ENCODE results near the gene ITGA2. TPM values are rescaled to one million over a fixed set of nuclear protein-coding genes. Genes with fewer than 3 reads are reported as not detected.

The ITGA2 gene
- total and polyA plus RNA-seq, 9 of the 15 experiments (the other 6 are each of a cell fraction or from before 2014, with no cell fraction given) = 0.01 to 0.09 (median 0.03) TPM; not detected in 5

DNA sequence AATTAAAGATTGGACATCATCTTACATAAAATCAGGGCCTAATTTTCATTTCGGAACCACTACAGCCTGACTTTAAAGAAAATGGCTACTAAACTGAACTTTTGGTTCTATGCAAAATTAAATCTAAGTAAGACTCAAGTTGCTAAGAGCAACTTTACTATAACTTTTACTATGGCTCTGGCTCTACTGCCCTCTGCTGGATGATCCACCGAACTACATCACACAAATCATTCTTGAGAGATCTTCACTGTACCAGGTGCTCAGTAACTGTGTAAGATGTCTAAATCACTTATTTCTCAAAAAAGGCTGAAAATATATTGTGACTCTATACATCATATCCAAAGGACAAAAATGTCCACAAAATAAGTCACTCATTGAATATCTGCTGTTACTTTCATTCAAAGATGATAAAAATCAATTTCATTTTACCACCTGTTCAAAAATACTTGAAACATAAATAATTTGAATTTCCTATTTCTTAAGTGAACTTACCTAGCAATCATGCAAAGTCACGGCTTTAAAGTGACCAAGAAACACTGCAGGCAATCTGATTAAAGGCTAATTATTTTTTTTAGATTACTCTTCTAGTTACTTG lies 106.9 kb downstream of the ITGA2 start:
- Histone ChIP-seq H2AFZ (ENCODE audit: low read depth, low read length) (no peak overlapping the region), H4K20me1 (replicated peaks; ENCODE audit: control insufficient read depth, insufficient read depth, low read length) (no peaks in the 10 kb centered on the region), H3K9me3 (replicated peaks; ENCODE audit: control insufficient read depth, insufficient read depth, low read depth, low read length) (no peaks in the 10 kb centered on the region), H3K9me1 (ENCODE audit: control insufficient read depth, insufficient read depth, low read length) (no peaks in the 10 kb centered on the region), H3K4me3 (no peak overlapping the region), H3K9ac (ENCODE audit: insufficient read depth in 1 of 2, low read depth in 2 of 2, low read length in 2 of 2) (no peak overlapping the region), H3K27ac (ENCODE audit: extremely low read depth, low read depth, low read length) (no peak overlapping the region), H3K4me1 (replicated peaks in 1 of 2; ENCODE audit: control insufficient read depth in 2 of 2, insufficient read depth in 2 of 2, low read length in 2 of 2) (no peaks in the 10 kb centered on the region), H3K79me2 (ENCODE audit: control insufficient read depth, insufficient read depth, low read length) (no peaks in the 10 kb centered on the region), H3K27me3 (ENCODE audit: control insufficient read depth in 2 of 2, insufficient read depth in 2 of 2, low read length in 2 of 2) (no peaks in the 10 kb centered on the region), H3K36me3 (ENCODE audit: control insufficient read depth, insufficient read depth, low read length) (peaks cover 30% of the 10 kb centered on the region; the same call in 2 of the 3 replicates), H3K4me2 (ENCODE audit: insufficient read depth, low read length) (no peak overlapping the region)
- ChIA-PET POLR2A (no interaction called here), CTCF (ENCODE audit: low intra/inter-chr PET ratio) (interaction anchor here (1.7 kb wide), 1 partner anchor 148 kb away, joined by 11 read pairs; no protein-coding TSS in a partner anchor)
- in situ Hi-C loops (cut with MboI) (loop anchor here (5.0 kb wide), 1 partner anchor 149 kb away; no protein-coding TSS in a partner anchor), intact Hi-C loops (cut with micrococcal nuclease) (loop anchor here (1.0 to 10.0 kb wide), 2 partner anchors 148 to 291 kb away; no protein-coding TSS in a partner anchor)
- no TSS peak for BruUV-seq (replicated peaks)
- FAIRE-seq (peak; percentile 85), DNase-seq (ENCODE audit: extremely low read depth in 1 of 4, low spot score in 3 of 4) (peak; percentile 54 to 66 (median 58)), ATAC-seq (peak; percentile 86)
- 2% methylated on average over 3 of the region's 3 CpGs for WGBS (ENCODE audit: insufficient coverage, low coverage, missing lambda C conversion rate)
- TF ChIP-seq NR4A1 (CRISPR knock-in tag; IDR thresholded peaks at IDR 0.05) (no peak), NR4A1 (tag; IDR thresholded peaks at IDR 0.05) (no peak), ZBTB17 (CRISPR knock-in tag; IDR thresholded peaks at IDR 0.05) (no peak), RFX1 (IDR thresholded peaks at IDR 0.05) (peak; percentile 37; the same call in 1 of the 2 replicates), ZFP30 (CRISPR knock-in tag; IDR thresholded peaks at IDR 0.05; ENCODE audit: borderline replicate concordance) (no peak), SIN3B (IDR thresholded peaks at IDR 0.05; ENCODE audit: low read depth) (no peak), ETV1 (tag; conservative IDR thresholded peaks at IDR 0.05; ENCODE audit: low read depth) (no peak), SMARCC2 (IDR thresholded peaks at IDR 0.05; ENCODE audit: low read depth) (no peak), ATF1 (CRISPR knock-in tag; IDR thresholded peaks at IDR 0.05) (no peak), ATF1 (tag; IDR thresholded peaks at IDR 0.05) (no peak)
- TF ChIP-seq, protein P1, sequence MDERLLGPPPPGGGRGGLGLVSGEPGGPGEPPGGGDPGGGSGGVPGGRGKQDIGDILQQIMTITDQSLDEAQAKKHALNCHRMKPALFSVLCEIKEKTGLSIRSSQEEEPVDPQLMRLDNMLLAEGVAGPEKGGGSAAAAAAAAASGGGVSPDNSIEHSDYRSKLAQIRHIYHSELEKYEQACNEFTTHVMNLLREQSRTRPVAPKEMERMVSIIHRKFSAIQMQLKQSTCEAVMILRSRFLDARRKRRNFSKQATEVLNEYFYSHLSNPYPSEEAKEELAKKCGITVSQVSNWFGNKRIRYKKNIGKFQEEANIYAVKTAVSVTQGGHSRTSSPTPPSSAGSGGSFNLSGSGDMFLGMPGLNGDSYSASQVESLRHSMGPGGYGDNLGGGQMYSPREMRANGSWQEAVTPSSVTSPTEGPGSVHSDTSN (CRISPR knock-in tag; IDR thresholded peaks at IDR 0.05; ENCODE audit: low read depth) = no peak
- TF ChIP-seq, protein P1 (tag; conservative IDR thresholded peaks at IDR 0.05; ENCODE audit: low read depth) = 0 out of 2 replicates have a peak, but pooled peaks have one; percentile 38
- TF ChIP-seq, protein P2, sequence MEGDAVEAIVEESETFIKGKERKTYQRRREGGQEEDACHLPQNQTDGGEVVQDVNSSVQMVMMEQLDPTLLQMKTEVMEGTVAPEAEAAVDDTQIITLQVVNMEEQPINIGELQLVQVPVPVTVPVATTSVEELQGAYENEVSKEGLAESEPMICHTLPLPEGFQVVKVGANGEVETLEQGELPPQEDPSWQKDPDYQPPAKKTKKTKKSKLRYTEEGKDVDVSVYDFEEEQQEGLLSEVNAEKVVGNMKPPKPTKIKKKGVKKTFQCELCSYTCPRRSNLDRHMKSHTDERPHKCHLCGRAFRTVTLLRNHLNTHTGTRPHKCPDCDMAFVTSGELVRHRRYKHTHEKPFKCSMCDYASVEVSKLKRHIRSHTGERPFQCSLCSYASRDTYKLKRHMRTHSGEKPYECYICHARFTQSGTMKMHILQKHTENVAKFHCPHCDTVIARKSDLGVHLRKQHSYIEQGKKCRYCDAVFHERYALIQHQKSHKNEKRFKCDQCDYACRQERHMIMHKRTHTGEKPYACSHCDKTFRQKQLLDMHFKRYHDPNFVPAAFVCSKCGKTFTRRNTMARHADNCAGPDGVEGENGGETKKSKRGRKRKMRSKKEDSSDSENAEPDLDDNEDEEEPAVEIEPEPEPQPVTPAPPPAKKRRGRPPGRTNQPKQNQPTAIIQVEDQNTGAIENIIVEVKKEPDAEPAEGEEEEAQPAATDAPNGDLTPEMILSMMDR (IDR thresholded peaks at IDR 0.05 in 2 of 3, conservative IDR thresholded peaks at IDR 0.05 in 1 of 3; ENCODE audit: insufficient read depth in 2 of 3, low read depth in 1 of 3, low read length in 3 of 3) = peak; percentile 54 to 73 (median 71)
- TF ChIP-seq, protein P3, sequence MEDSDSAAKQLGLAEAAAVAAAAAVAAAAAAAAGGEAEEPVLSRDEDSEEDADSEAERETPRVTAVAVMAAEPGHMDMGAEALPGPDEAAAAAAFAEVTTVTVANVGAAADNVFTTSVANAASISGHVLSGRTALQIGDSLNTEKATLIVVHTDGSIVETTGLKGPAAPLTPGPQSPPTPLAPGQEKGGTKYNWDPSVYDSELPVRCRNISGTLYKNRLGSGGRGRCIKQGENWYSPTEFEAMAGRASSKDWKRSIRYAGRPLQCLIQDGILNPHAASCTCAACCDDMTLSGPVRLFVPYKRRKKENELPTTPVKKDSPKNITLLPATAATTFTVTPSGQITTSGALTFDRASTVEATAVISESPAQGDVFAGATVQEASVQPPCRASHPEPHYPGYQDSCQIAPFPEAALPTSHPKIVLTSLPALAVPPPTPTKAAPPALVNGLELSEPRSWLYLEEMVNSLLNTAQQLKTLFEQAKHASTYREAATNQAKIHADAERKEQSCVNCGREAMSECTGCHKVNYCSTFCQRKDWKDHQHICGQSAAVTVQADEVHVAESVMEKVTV (CRISPR knock-in tag; IDR thresholded peaks at IDR 0.05) = peak; percentile 56
- TF ChIP-seq, protein P4, sequence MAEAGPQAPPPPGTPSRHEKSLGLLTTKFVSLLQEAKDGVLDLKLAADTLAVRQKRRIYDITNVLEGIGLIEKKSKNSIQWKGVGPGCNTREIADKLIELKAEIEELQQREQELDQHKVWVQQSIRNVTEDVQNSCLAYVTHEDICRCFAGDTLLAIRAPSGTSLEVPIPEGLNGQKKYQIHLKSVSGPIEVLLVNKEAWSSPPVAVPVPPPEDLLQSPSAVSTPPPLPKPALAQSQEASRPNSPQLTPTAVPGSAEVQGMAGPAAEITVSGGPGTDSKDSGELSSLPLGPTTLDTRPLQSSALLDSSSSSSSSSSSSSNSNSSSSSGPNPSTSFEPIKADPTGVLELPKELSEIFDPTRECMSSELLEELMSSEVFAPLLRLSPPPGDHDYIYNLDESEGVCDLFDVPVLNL (CRISPR knock-in tag; IDR thresholded peaks at IDR 0.05; ENCODE audit: low read depth) = no peak

Data from K562 (cell line).